GM23338 (cell line): Measurements from ENCODE around the gene BCL2L2.

Experiments
- CREB1 ChIP-seq: fragments of 250-450 bp; sonication (Bioruptor Pico); IDR thresholded peaks from 2 replicates; pipeline ENCODE4 v1.5.0; 2020; ENCODE audit warnings: low read depth, mild to moderate bottlenecking, moderate library complexity
- EZH2 ChIP-seq: fragments of 200-600 bp; sonication (generic); IDR thresholded peaks from one replicate; pipeline ENCODE4 v1.8.0; 2017; ENCODE audit warnings: antibody characterized with exemption, mild to moderate bottlenecking, low read depth; ENCODE audit not compliant: unreplicated experiment
- EZH2phosphoT487 ChIP-seq: fragments of 200-600 bp; sonication (generic); IDR thresholded peaks from one replicate; pipeline ENCODE4 v1.8.1; 2018; ENCODE audit warnings: antibody characterized with exemption; ENCODE audit not compliant: unreplicated experiment
- JUNB ChIP-seq: IDR thresholded peaks from one replicate; pipeline ENCODE4 v1.6.1; 2016; ENCODE audit warnings: antibody characterized with exemption; ENCODE audit not compliant: unreplicated experiment
- NANOG ChIP-seq: IDR thresholded peaks from 2 replicates; pipeline ENCODE4 v1.6.1; 2016; ENCODE audit warnings: antibody characterized with exemption, borderline replicate concordance
- POLR2AphosphoS5 ChIP-seq: IDR thresholded peaks from 2 replicates; pipeline ENCODE4 v1.6.1; 2016; ENCODE audit warnings: antibody characterized with exemption, low read depth
- REST ChIP-seq: IDR thresholded peaks from one replicate; pipeline ENCODE4 v1.6.1; 2018; ENCODE audit warnings: antibody characterized with exemption; ENCODE audit not compliant: unreplicated experiment
- TF ChIP-seq, protein P1 (sequence below), 2 experiments: fragments of 200-600 bp in 1 of 2; sonication (generic) in 1 of 2; conservative IDR thresholded peaks; 2 replicates each; pipeline versions ENCODE4 v1.5.1 to v1.6.1; 2016 to 2017; ENCODE audit warnings: antibody characterized with exemption in 2 of 2, low read depth in 2 of 2, mild to moderate bottlenecking in 2 of 2, moderate library complexity in 1 of 2
- TF ChIP-seq, protein P2 (sequence below): IDR thresholded peaks from 2 replicates; pipeline ENCODE4 v1.6.1; 2016; ENCODE audit warnings: antibody characterized with exemption
- TF ChIP-seq, protein P3 (sequence below): fragments of 250-450 bp; sonication (Bioruptor Pico); IDR thresholded peaks from 2 replicates; pipeline ENCODE4 v1.5.0; 2020; ENCODE audit warnings: mild to moderate bottlenecking, moderate library complexity

DNA sequence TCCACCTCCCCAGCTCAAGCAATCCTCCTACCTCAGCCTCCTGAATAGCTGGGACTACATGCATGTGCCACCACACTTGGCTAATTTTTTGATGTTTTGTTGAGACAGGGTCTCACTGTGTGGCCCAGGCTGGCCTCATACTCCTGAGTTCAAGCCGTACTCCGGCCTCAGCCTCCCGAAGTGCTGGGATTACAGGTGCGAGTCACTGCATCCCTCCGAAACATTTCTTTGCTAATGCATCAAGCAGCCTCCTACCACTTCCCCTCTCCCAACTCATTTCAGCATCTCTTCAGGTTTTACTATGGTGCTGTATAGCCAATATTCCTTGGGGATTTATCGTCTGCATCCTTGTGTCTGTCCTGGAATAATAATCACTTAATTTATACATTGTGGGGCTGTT is 48.4 kb downstream of the BCL2L2 start:
- TF ChIP-seq EZH2 (no peak), JUNB (no peak), POLR2AphosphoS5 (no peak), CREB1 (CRISPR knock-in tag) (no peak), EZH2phosphoT487 (no peak), REST (no peak), NANOG (no peak)
- TF ChIP-seq, protein P1, sequence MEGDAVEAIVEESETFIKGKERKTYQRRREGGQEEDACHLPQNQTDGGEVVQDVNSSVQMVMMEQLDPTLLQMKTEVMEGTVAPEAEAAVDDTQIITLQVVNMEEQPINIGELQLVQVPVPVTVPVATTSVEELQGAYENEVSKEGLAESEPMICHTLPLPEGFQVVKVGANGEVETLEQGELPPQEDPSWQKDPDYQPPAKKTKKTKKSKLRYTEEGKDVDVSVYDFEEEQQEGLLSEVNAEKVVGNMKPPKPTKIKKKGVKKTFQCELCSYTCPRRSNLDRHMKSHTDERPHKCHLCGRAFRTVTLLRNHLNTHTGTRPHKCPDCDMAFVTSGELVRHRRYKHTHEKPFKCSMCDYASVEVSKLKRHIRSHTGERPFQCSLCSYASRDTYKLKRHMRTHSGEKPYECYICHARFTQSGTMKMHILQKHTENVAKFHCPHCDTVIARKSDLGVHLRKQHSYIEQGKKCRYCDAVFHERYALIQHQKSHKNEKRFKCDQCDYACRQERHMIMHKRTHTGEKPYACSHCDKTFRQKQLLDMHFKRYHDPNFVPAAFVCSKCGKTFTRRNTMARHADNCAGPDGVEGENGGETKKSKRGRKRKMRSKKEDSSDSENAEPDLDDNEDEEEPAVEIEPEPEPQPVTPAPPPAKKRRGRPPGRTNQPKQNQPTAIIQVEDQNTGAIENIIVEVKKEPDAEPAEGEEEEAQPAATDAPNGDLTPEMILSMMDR (conservative IDR thresholded peaks at IDR 0.05; ENCODE audit: low read depth in 2 of 2) = no peak
- TF ChIP-seq, protein P2, sequence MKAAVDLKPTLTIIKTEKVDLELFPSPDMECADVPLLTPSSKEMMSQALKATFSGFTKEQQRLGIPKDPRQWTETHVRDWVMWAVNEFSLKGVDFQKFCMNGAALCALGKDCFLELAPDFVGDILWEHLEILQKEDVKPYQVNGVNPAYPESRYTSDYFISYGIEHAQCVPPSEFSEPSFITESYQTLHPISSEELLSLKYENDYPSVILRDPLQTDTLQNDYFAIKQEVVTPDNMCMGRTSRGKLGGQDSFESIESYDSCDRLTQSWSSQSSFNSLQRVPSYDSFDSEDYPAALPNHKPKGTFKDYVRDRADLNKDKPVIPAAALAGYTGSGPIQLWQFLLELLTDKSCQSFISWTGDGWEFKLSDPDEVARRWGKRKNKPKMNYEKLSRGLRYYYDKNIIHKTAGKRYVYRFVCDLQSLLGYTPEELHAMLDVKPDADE = no peak
- TF ChIP-seq, protein P3, sequence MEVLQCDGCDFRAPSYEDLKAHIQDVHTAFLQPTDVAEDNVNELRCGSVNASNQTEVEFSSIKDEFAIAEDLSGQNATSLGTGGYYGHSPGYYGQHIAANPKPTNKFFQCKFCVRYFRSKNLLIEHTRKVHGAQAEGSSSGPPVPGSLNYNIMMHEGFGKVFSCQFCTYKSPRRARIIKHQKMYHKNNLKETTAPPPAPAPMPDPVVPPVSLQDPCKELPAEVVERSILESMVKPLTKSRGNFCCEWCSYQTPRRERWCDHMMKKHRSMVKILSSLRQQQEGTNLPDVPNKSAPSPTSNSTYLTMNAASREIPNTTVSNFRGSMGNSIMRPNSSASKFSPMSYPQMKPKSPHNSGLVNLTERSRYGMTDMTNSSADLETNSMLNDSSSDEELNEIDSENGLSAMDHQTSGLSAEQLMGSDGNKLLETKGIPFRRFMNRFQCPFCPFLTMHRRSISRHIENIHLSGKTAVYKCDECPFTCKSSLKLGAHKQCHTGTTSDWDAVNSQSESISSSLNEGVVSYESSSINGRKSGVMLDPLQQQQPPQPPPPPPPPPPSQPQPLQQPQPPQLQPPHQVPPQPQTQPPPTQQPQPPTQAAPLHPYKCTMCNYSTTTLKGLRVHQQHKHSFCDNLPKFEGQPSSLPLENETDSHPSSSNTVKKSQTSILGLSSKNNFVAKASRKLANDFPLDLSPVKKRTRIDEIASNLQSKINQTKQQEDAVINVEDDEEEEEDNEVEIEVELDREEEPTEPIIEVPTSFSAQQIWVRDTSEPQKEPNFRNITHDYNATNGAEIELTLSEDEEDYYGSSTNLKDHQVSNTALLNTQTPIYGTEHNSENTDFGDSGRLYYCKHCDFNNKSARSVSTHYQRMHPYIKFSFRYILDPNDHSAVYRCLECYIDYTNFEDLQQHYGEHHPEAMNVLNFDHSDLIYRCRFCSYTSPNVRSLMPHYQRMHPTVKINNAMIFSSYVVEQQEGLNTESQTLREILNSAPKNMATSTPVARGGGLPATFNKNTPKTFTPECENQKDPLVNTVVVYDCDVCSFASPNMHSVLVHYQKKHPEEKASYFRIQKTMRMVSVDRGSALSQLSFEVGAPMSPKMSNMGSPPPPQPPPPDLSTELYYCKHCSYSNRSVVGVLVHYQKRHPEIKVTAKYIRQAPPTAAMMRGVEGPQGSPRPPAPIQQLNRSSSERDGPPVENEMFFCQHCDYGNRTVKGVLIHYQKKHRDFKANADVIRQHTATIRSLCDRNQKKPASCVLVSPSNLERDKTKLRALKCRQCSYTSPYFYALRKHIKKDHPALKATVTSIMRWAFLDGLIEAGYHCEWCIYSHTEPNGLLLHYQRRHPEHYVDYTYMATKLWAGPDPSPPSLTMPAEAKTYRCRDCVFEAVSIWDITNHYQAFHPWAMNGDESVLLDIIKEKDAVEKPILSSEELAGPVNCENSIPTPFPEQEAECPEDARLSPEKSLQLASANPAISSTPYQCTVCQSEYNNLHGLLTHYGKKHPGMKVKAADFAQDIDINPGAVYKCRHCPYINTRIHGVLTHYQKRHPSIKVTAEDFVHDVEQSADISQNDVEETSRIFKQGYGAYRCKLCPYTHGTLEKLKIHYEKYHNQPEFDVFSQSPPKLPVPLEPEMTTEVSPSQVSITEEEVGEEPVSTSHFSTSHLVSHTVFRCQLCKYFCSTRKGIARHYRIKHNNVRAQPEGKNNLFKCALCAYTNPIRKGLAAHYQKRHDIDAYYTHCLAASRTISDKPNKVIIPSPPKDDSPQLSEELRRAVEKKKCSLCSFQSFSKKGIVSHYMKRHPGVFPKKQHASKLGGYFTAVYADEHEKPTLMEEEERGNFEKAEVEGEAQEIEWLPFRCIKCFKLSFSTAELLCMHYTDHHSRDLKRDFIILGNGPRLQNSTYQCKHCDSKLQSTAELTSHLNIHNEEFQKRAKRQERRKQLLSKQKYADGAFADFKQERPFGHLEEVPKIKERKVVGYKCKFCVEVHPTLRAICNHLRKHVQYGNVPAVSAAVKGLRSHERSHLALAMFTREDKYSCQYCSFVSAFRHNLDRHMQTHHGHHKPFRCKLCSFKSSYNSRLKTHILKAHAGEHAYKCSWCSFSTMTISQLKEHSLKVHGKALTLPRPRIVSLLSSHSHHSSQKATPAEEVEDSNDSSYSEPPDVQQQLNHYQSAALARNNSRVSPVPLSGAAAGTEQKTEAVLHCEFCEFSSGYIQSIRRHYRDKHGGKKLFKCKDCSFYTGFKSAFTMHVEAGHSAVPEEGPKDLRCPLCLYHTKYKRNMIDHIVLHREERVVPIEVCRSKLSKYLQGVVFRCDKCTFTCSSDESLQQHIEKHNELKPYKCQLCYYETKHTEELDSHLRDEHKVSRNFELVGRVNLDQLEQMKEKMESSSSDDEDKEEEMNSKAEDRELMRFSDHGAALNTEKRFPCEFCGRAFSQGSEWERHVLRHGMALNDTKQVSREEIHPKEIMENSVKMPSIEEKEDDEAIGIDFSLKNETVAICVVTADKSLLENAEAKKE (CRISPR knock-in tag) = no peak
